Measurements from ENCODE around the gene EBNA1BP2. TPM values are rescaled to one million over a fixed set of nuclear protein-coding genes. Genes with fewer than 3 reads are reported as not detected.

Gene EBNA1BP2
- total and polyA plus RNA-seq, 8 donors = 13.2 to 47.1 (median 23.7) TPM

- ATAC-seq (no peak), FAIRE-seq (no peak), DNase-seq (no peak)
- Histone ChIP-seq H3K4me1 (no peaks in the 10 kb centered on the region), H3K36me3 (no peaks in the 10 kb centered on the region), H3K27ac (no peak overlapping the region), H3K27me3 (no peaks in the 10 kb centered on the region), H3K9me3 (no peaks in the 10 kb centered on the region), H3K4me3 (no peak overlapping the region)
- no peak for TF ChIP-seq CTCF (IDR thresholded peaks at IDR 0.05)
- WGBS, 2 donors = 100% methylated on average over 1 of the region's 1 CpG
- intact Hi-C loops (cut with DNase I) = no loop called here
Measured at GRCh38 chr1:43204394-43204793, 32.3 kb upstream of the EBNA1BP2 start.

GRCh38 chr1:43203859-43204258, 31.8 kb upstream of the EBNA1BP2 start:
- ATAC-seq = no peak
- intact Hi-C loops (cut with DNase I) = no loop called here
- FAIRE-seq = no peak

GRCh38 chr1:43199093-43199726, 27.1 kb upstream of the EBNA1BP2 start:
- H3K27ac ChIP-seq = no peak overlapping the region
- WGBS, 2 donors = 70 to 71% methylated on average over 8 of the region's 8 CpGs
- no peaks in the 10 kb centered on the region for H3K9me3 ChIP-seq
- H3K27me3 ChIP-seq = no peaks in the 10 kb centered on the region
- TF ChIP-seq CTCF (IDR thresholded peaks at IDR 0.05) = no peak
- H3K36me3 ChIP-seq = no peaks in the 10 kb centered on the region
- FAIRE-seq (no peak), DNase-seq (no peak), ATAC-seq (no peak)
- intact Hi-C loops (cut with DNase I) = no loop called here
- H3K4me1 ChIP-seq = no peaks in the 10 kb centered on the region
- H3K4me3 ChIP-seq = no peak overlapping the region

More at GRCh38 chr1:43203859-43204258, 31.8 kb upstream of the EBNA1BP2 start:
- Histone ChIP-seq H3K4me3 (no peak overlapping the region), H3K9me3 (no peaks in the 10 kb centered on the region), H3K27me3 (no peaks in the 10 kb centered on the region), H3K36me3 (no peaks in the 10 kb centered on the region), H3K4me1 (no peaks in the 10 kb centered on the region), H3K27ac (no peak overlapping the region)
- TF ChIP-seq CTCF (IDR thresholded peaks at IDR 0.05) = no peak
- DNase-seq = no peak
- 73 to 99% methylated on average over 3 of the region's 3 CpGs for WGBS, 2 donors

- TF ChIP-seq CTCF (IDR thresholded peaks at IDR 0.05) = no peak
- FAIRE-seq = no peak
- no peaks in the 10 kb centered on the region for H3K27me3 ChIP-seq
- no peaks in the 10 kb centered on the region for H3K36me3 ChIP-seq
- H3K27ac ChIP-seq = no peak overlapping the region
- WGBS, 2 donors = 87 to 90% methylated on average over 7 of the region's 7 CpGs
- ATAC-seq = no peak
- no peak for DNase-seq
- H3K9me3 ChIP-seq = no peaks in the 10 kb centered on the region
- H3K4me1 ChIP-seq = no peaks in the 10 kb centered on the region
- H3K4me3 ChIP-seq = no peak overlapping the region
- intact Hi-C loops (cut with DNase I) = no loop called here
Measured at GRCh38 chr1:43197343-43198127, 25.4 kb upstream of the EBNA1BP2 start.

GRCh38 chr1:43194509-43194908, 22.4 kb upstream of the EBNA1BP2 start:
- FAIRE-seq (no peak), ATAC-seq (no peak), DNase-seq (no peak)
- Histone ChIP-seq H3K4me1 (no peaks in the 10 kb centered on the region), H3K4me3 (no peak overlapping the region), H3K36me3 (no peaks in the 10 kb centered on the region), H3K27me3 (no peaks in the 10 kb centered on the region), H3K27ac (no peak overlapping the region), H3K9me3 (no peaks in the 10 kb centered on the region)
- no peak for TF ChIP-seq CTCF (IDR thresholded peaks at IDR 0.05)
- intact Hi-C loops (cut with DNase I) = no loop called here
